Stomach (tissue), 4 donors: ENCODE results near the gene MICAL2.
A peak's percentile ranks its signal among the peaks of the same experiment; 100 is the strongest.

Experiments
- EP300 ChIP-seq: sonication (generic); formaldehyde crosslinking; IDR thresholded peaks from one replicate; pipeline ENCODE4 v1.6.1; 2017; ENCODE audit warnings: antibody characterized with exemption
- POLR2A ChIP-seq, 4 donors: fragments of 450-650 bp; IDR thresholded peaks; one replicate each; pipeline ENCODE4 v1.6.1; 2016; ENCODE audit warnings: antibody characterized with exemption in 4 of 4, control low read depth in 2 of 4, mild to moderate bottlenecking in 1 of 4, moderate library complexity in 1 of 4
- TF ChIP-seq, protein P1 (sequence below), 7 experiments: fragments of 450-650 bp in 4 of 7; fragments of 200-600 bp in 3 of 7; sonication (generic) in 3 of 7; IDR thresholded peaks; one replicate each; pipeline ENCODE4 v1.5.1; 2016 to 2019; ENCODE audit warnings: antibody characterized with exemption in 7 of 7, control low read depth in 2 of 7, mild to moderate bottlenecking in 1 of 7

GRCh38 chr11:12287374-12288211 lies 177.2 kb downstream of the MICAL2 start:
- TF ChIP-seq, protein P1, sequence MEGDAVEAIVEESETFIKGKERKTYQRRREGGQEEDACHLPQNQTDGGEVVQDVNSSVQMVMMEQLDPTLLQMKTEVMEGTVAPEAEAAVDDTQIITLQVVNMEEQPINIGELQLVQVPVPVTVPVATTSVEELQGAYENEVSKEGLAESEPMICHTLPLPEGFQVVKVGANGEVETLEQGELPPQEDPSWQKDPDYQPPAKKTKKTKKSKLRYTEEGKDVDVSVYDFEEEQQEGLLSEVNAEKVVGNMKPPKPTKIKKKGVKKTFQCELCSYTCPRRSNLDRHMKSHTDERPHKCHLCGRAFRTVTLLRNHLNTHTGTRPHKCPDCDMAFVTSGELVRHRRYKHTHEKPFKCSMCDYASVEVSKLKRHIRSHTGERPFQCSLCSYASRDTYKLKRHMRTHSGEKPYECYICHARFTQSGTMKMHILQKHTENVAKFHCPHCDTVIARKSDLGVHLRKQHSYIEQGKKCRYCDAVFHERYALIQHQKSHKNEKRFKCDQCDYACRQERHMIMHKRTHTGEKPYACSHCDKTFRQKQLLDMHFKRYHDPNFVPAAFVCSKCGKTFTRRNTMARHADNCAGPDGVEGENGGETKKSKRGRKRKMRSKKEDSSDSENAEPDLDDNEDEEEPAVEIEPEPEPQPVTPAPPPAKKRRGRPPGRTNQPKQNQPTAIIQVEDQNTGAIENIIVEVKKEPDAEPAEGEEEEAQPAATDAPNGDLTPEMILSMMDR (IDR thresholded peaks at IDR 0.05), result peak in 1 of 7 experiments; percentile 9
- no peak for TF ChIP-seq POLR2A (IDR thresholded peaks at IDR 0.05)
- no peak for TF ChIP-seq EP300
